Neuron (in vitro differentiated cells): ENCODE data around the gene SUPT4H1.

Experiments
- H2AFZ ChIP-seq: one replicate; pipeline ENCODE4 v1.6.1; 2013; ENCODE audit warnings: low read depth, mild to moderate bottlenecking, inconsistent platforms, low read length, moderate library complexity
- H3K27me3 ChIP-seq: one replicate; pipeline ENCODE4 v1.6.1; 2013; ENCODE audit warnings: low read length; ENCODE audit not compliant: insufficient read depth
- H3K36me3 ChIP-seq: one replicate; pipeline ENCODE4 v1.6.1; 2013; ENCODE audit warnings: low read length; ENCODE audit not compliant: insufficient read depth
- H3K4me1 ChIP-seq: one replicate; pipeline ENCODE4 v1.6.1; 2013; ENCODE audit warnings: low read length; ENCODE audit not compliant: insufficient read depth
- H3K4me3 ChIP-seq: 2 replicates; pipeline ENCODE4 v1.5.1; 2013; ENCODE audit warnings: mild to moderate bottlenecking, low read length, moderate library complexity
- H3K9me3 ChIP-seq: one replicate; pipeline ENCODE4 v1.6.1; 2013; ENCODE audit warnings: low read length

The SUPT4H1 gene

DNA sequence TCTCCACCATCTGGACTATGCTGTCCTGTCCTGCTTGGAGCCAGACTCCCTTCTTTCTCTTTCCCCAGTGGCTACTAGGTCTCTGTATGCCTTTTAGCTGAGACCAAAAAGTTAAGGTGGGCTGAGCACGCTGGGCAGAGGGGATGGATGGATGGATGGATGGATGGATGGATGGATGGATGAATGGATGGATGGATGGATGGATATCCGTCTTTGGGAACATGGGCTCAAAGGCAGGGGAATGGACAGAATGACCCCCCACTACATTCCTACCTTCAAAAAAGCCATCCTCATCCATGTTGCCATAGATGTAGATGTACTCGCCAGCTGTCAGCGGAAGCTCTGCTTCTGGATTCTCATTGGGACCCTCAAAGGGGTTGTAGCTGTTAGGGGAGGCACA, 36.3 kb downstream of the SUPT4H1 start:
- Histone ChIP-seq H3K4me1 (peaks cover 4% of the 10 kb centered on the region), H3K9me3 (no peaks in the 10 kb centered on the region), H3K27me3 (no peaks in the 10 kb centered on the region), H2AFZ (no peak overlapping the region), H3K36me3 (no peaks in the 10 kb centered on the region), H3K4me3 (no peak overlapping the region)

DNA sequence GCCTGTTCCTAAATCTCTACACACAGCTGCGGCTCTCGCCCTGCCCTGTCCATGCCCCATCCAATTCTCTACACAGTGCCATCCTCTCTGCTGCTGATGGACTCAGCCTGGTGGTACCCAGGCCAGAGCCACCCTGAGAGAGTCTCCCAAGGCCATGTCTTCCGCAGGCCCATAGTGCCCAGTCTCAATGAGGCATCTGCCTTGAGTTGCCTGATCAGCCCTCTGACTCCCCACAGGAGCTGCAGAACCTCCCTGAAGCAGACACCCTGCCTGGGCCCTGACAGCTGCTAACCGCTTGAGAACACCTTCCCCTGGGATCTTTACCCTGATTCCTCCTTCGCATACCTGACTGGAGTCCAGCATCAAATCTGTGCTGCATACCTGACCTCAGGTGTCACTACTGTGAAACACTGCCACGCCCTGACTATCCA, 36.7 kb downstream of the SUPT4H1 start:
- peaks cover 4% of the 10 kb centered on the region for H3K4me1 ChIP-seq
- H3K4me3 ChIP-seq, result no peak overlapping the region
- no peaks in the 10 kb centered on the region for H3K9me3 ChIP-seq

DNA sequence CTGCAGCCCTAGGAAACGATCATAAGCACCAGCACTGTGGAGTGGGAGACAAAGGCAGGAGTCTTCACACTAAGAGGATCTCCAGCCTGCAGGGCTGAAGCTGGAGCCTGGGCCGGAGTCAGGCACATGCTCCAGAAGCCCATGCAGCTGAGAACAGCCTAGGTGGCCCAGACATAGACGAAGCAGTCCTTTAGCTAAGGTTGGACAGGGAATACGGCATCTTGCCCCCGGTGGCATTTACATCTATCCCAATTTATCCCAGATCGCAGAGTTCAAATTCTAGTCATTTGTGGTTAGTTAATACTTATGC, 37.3 kb downstream of the SUPT4H1 start:
- H3K27me3 ChIP-seq, result no peaks in the 10 kb centered on the region
- H3K4me3 ChIP-seq, result no peak overlapping the region
- H2AFZ ChIP-seq, result no peak overlapping the region
- H3K4me1 ChIP-seq, result peaks cover 4% of the 10 kb centered on the region
- H3K9me3 ChIP-seq, result no peaks in the 10 kb centered on the region
- no peaks in the 10 kb centered on the region for H3K36me3 ChIP-seq

More for the DNA sequence above, 36.7 kb downstream of the SUPT4H1 start:
- H2AFZ ChIP-seq, result no peak overlapping the region
- no peaks in the 10 kb centered on the region for H3K36me3 ChIP-seq
- H3K27me3 ChIP-seq, result no peaks in the 10 kb centered on the region

DNA sequence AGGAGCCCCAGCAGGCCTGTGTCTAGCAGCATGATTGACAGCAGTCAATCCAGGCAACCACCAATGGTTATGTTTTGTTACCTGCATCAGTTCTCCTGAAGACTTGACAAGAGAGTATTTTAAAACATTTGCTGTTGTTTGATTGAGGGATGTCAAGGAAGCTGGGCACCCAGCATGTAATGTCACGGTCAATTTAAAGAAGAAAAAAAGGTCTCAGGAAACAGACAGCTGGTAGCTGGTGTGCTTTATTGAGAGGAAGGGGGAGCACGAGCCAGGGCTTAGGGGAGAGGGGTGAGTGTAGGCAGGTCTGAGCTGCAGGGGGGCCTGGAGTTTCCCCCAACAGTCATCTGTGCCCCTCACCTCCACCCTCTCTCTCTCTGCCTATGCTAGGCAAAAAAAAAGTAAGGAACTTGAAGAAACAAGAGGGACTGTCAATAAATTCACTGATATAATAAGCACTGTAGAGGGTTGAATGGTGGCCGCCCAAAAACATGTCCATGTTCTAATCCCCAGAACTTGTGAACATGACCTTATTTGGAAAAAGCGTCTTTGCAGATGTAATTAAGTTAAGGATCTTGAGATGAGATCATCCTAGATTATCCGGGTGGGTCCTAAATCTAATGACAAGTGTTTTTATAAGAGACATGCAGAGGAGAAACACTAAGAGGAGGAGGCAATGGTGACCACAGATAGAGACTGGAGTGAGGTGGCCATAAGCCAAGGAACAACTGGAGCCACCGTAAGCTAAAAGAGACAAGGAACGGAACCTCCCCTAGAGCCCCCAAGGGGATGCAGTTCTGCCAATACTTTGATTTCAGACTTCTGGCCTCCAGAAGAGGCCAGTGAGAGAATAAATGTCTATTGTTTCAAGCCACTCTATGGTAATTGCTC, 37.9 kb downstream of the SUPT4H1 start:
- Histone ChIP-seq H3K4me3 (no peak overlapping the region), H3K27me3 (no peaks in the 10 kb centered on the region), H2AFZ (no peak overlapping the region), H3K9me3 (no peaks in the 10 kb centered on the region), H3K36me3 (no peaks in the 10 kb centered on the region), H3K4me1 (peaks cover 4% of the 10 kb centered on the region)

DNA sequence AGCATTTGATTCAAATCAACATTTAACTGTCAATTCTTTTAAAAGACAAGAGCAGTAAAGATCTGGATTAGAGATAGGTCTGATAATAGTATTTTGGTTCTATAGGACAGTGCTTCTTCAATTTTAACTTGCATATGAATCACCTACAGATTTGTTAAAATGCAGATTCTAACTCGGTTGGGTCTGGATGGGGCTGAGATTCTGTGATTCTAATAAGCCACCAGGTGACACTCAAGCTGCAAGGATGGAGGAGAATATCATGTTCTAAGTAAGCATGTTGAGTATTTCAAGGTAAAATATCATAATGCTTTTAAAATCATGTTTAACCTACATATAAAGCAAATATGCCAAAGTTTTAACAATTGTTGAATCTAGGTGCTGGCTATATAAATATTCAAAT, 39.2 kb downstream of the SUPT4H1 start:
- Histone ChIP-seq H3K27me3 (no peaks in the 10 kb centered on the region), H2AFZ (no peak overlapping the region), H3K4me3 (no peak overlapping the region), H3K4me1 (peaks cover 4% of the 10 kb centered on the region), H3K9me3 (no peaks in the 10 kb centered on the region), H3K36me3 (no peaks in the 10 kb centered on the region)

DNA sequence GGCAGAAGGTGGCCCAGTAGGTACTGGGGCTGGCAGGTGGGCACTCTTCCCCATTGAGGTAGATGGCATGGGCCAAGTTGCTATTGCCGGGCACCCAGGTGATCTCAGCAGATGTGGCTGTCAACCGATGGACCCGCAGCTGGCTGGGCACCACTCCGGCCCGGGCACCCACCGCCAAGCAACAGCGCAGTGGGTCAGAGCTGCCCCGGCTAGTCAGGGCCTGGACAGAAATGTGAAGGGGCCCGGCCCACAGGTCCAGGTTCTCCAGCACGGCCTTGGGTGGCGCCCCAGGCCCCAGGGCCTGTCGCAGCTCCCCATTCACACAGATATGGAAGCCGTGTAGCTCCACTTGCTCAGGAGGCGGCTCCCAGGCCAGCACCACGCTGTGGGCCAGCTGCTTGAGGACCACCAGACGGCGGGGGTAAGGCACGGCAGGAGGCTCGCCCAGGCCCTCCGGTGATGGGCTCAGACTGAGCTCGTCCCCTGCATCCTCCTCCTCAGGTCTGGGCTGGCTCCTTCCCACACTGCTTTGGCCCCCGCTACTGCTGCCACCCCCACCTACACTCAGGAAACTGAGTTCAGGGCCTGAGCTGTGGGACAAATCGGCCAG, 39.9 kb downstream of the SUPT4H1 start:
- H3K4me1 ChIP-seq, result peaks cover 4% of the 10 kb centered on the region
- H3K4me3 ChIP-seq, result no peak overlapping the region
- H2AFZ ChIP-seq, result no peak overlapping the region
- H3K36me3 ChIP-seq, result no peaks in the 10 kb centered on the region
- H3K27me3 ChIP-seq, result no peaks in the 10 kb centered on the region
- H3K9me3 ChIP-seq, result no peaks in the 10 kb centered on the region

DNA sequence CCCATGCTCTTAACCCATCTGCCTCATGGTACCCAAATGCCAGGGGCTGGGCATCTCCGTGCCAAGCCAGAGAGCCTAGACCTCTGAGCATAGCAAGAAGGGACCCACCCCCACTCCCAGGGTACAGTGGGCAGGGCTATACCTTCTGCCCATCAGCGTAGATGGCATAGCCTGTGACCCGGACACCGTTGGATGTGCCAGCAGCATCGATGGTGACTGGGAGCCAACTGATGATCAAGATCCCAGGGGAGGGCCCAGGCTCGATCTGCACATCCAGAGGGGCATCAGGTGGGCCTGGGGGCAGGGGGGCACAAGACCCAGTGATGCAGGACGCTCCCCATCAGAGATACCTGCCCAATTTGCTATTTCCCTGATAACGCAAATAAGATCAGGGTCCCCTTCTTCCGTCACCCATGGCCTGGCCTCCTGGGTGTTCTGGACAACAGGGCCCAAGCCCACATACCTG, 40.5 kb downstream of the SUPT4H1 start:
- H3K9me3 ChIP-seq, result no peaks in the 10 kb centered on the region
- no peaks in the 10 kb centered on the region for H3K36me3 ChIP-seq
- H2AFZ ChIP-seq, result no peak overlapping the region
- H3K4me1 ChIP-seq, result peaks cover 4% of the 10 kb centered on the region
- no peak overlapping the region for H3K4me3 ChIP-seq
- H3K27me3 ChIP-seq, result no peaks in the 10 kb centered on the region

DNA sequence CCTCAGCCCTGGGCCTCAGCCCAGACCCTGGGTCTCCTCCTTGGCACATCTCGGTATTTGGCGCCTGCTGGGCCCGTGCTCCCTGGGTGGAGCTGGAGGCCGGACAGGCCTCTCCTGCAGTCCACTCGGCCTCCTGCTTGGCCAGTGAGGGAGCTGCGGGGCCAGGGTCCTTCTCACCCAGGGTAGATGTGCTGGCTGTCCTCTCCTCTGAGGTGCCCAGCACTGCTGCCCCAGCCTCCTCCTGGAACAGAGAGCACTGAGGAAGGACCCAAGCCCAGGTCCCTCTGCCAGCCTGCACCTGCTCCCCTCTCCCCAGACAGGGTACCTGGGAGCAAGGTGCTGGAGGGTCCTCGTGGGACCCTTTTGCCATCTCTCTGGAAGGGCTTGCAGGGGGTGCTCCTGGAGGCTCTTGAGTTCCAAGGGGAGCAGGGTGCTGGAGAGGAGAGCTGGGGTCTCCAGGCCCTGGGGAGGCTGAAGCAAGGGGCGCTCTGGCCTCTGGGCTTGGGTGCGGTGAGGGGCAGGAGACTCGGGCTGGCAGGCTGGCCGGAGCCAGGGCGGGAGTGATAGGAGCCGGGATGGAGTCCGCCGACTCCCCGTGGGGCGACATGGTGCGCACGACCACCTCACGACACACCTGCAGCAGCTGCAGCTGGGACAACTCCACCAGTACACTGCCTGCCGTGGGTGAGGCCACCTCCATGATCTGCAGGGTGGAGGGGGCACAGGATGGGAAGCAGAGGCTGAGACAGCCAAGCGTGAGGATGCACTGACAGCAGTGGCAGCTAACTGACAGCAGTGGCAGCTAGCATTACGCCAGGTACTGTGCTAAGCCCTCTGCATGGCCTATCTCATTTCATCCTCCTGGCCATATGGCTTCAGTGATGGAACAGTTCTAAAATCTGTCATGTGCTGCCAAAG, 41.2 kb downstream of the SUPT4H1 start:
- no peaks in the 10 kb centered on the region for H3K9me3 ChIP-seq
- no peaks in the 10 kb centered on the region for H3K36me3 ChIP-seq
- H2AFZ ChIP-seq, result no peak overlapping the region
- H3K4me3 ChIP-seq, result no peak overlapping the region
- peaks cover 4% of the 10 kb centered on the region for H3K4me1 ChIP-seq
- no peaks in the 10 kb centered on the region for H3K27me3 ChIP-seq

DNA sequence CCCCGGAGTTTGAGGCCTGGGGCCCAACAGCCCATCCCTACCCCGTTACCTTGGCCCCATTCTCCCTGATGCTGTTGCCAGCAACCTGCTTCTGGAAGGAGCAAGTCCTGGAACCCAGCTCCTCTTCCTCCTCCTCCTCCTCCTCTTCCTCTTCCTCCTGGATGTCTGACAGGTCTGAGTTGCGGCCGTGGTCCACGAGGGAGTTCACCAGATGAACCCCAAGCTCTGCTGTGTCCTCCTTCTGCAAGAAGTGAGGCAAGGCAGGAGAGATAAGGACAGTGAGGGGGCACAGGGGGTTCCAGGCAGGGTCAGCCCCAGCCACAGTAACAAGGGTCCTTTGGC, 42.1 kb downstream of the SUPT4H1 start:
- H3K4me3 ChIP-seq, result no peak overlapping the region
- H3K27me3 ChIP-seq, result no peaks in the 10 kb centered on the region
- H3K36me3 ChIP-seq, result no peaks in the 10 kb centered on the region
- H3K9me3 ChIP-seq, result no peaks in the 10 kb centered on the region
- H3K4me1 ChIP-seq, result peaks cover 4% of the 10 kb centered on the region
- H2AFZ ChIP-seq, result no peak overlapping the region

DNA sequence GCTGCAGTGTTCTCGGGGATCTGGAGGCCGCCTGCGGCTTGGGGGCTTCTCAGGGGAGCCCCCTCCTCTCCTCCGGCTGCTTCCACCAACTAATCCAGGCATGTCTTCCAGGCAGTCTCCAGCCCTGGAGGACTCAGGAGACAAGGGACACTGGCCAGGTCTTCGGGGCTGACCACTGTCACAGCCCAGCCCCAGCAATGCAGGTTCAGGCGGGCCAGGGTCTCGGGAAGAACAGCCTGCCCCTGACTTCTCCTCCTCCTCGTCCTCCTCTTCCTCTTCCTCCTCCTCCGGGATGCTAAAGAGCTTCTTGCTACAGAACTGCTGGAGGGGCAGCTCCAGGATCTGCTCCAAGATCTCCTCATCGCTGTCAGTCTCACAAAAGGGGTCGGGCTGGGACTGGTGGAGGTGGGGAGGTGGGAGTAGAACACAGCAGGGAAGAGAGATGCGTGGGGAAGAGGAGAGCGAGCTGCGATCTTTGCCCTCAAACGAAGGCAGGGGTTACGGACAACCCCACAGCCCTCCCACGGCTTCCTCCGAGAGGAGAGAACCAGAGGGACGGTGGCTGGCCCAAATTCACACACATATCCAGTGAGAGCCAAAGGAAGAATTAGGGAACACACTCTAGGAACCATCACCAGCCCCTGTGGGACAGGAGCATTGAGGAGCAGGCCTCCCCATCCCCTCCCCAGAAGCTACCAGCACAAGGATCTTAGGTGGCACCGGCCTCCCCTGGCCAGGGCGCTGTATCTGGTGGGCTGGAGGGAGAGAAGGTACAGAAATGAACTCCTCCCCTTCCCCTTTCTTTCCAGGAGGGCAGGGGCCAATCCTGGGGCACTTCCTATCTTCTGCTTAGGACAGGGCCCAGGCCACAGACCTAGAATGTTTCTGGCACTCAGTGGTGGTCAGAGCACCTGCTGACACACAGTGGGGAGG, 42.8 kb downstream of the SUPT4H1 start:
- Histone ChIP-seq H3K36me3 (no peaks in the 10 kb centered on the region), H2AFZ (no peak overlapping the region), H3K4me1 (peaks cover 4% of the 10 kb centered on the region), H3K4me3 (no peak overlapping the region), H3K9me3 (no peaks in the 10 kb centered on the region), H3K27me3 (no peaks in the 10 kb centered on the region)

DNA sequence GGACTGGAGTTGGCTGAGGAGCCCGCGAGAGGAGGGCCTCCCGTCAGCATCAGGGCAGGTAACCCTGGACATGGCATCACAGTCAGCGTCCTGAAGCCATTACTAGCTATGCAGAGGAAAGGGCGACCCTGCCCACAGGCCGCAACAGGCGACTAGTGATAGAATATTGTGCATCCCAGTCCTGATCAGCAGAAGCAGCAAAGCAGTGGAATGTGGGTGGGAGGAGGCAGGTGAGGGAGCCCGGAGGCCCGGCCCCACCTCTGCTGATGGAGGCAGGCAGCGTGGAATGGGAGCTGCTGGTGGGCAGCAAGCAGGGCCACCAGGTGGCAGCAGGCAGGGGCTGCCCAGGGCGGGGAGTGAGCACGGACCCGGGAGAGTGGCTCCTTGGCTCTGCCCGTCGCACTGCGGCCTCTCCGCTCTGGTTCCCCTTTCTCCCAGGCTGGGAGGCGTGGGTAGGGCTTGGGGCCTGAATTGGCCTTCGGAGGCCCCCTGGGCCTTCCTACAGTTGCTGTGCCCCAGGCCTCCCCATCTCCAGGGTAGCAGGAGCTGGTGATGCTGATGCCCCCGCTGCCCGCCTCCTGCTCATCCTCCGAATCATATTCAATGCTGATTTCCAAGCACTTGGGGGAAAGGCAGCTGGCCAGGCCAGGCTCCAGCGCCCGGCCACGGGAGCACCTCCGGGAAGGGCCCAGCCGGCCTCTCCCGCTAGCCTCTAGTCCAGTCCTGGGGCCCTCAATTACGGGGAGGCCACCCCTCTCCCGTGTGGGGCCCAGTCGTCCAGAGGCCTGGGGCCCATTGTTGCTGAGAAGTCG, 43.6 kb downstream of the SUPT4H1 start:
- Histone ChIP-seq H3K9me3 (no peaks in the 10 kb centered on the region), H2AFZ (no peak overlapping the region), H3K36me3 (no peaks in the 10 kb centered on the region), H3K4me3 (no peak overlapping the region), H3K4me1 (no peaks in the 10 kb centered on the region), H3K27me3 (no peaks in the 10 kb centered on the region)
